K562 (cell line): ENCODE results near the gene RBFOX2. TPM values are rescaled to one million over a fixed set of nuclear protein-coding genes. Genes with fewer than 3 reads are reported as not detected.

Experiments
- KLF10 ChIP-seq: fragments of 250-450 bp; sonication (Bioruptor Pico); IDR thresholded peaks from 2 replicates; pipeline ENCODE4 v1.6.1; 2021; ENCODE audit warnings: matching md5 sums
- NR2C2 ChIP-seq, 2 experiments: fragments of 200-800 bp in 1 of 2; sonication (Bioruptor generic) in 1 of 2; sonication (generic) in 1 of 2; formaldehyde crosslinking in 1 of 2; IDR thresholded peaks; 2 replicates each; pipeline versions ENCODE4 v1.6.1 to v1.8.0; 2016 to 2022; ENCODE audit warnings: mild to moderate bottlenecking in 1 of 2, missing compliant biosample characterization in 1 of 2, missing genetic modification characterization in 1 of 2, missing genetic modification reagents in 1 of 2
- POLR2AphosphoS5 ChIP-seq: IDR thresholded peaks from 2 replicates; pipeline ENCODE4 v1.6.1; 2011; ENCODE audit warnings: mild to moderate bottlenecking, low read depth, low read length, moderate library complexity; ENCODE audit not compliant: control insufficient read depth, insufficient read depth
- POLR2G ChIP-seq: fragments of 200-400 bp; formaldehyde crosslinking; IDR thresholded peaks from 2 replicates; pipeline ENCODE4 v1.6.1; 2017; ENCODE audit warnings: low read depth, mild to moderate bottlenecking, antibody characterized with exemption, low read length, moderate library complexity
- ZNF431 ChIP-seq: sonication (generic); formaldehyde crosslinking; IDR thresholded peaks from 2 replicates; pipeline ENCODE4 v1.8.0; 2022; ENCODE audit warnings: mild to moderate bottlenecking, missing genetic modification reagents
- polyA plus RNA-seq, 8 experiments: library from polyadenylated mRNA; depleted of rRNA in 4 of 8; stranded (reverse) in 5 of 8; unstranded in 3 of 8; fragments of >200 nt; fragmentation: Nextera tagmentation in 2 of 8; fragmentation: Illumina TruSeq in 1 of 8; extraction: Ambion mirVana in 2 of 8; extraction: Trizol in 1 of 8; gene quantifications; 2 replicates each; pipeline versions ENCODE4 v1.2.1 to v1.2.3, GENCODE V29; 2011 to 2014; ENCODE audit warnings: inconsistent platforms in 1 of 8, missing spikeins in 1 of 8
- total RNA-seq, 7 experiments: library from RNA; depleted of rRNA in 6 of 7; stranded (reverse); fragments of >200 nt in 6 of 7; fragmentation: Illumina TruSeq in 2 of 7; extraction: Trizol in 2 of 7; gene quantifications; 2 replicates each; pipeline versions ENCODE4 v1.2.1 to v1.2.3, GENCODE V29; 2011 to 2021; ENCODE audit warnings: low replicate concordance in 1 of 7
- TF ChIP-seq, protein P1 (sequence below), 2 experiments: fragments of 450-650 bp; formaldehyde crosslinking in 1 of 2; IDR thresholded peaks; 2 replicates each; pipeline versions ENCODE4 v1.4.0 to v1.6.1; 2014 to 2020; ENCODE audit warnings: mild to moderate bottlenecking in 2 of 2, borderline replicate concordance in 1 of 2, low read depth in 1 of 2
- TF ChIP-seq, protein P2 (sequence below): fragments of 250-450 bp; sonication (Bioruptor Pico); IDR thresholded peaks from 2 replicates; pipeline ENCODE4 v1.8.0; 2021; ENCODE audit warnings: moderate library complexity, mild to moderate bottlenecking, inconsistent platforms
- TF ChIP-seq, protein P3 (sequence below), 2 experiments: fragments of 250-450 bp in 1 of 2; fragments of 450-650 bp in 1 of 2; sonication (Bioruptor Pico) in 1 of 2; IDR thresholded peaks; 2 replicates each; pipeline versions ENCODE4 v1.6.1 to v1.8.0; 2016 to 2021; ENCODE audit warnings: mild to moderate bottlenecking in 2 of 2, moderate library complexity in 2 of 2, missing compliant biosample characterization in 1 of 2, missing genetic modification characterization in 1 of 2
- TF ChIP-seq, protein P4 (sequence below): fragments of 450-650 bp; formaldehyde crosslinking; IDR thresholded peaks from 2 replicates; pipeline ENCODE4 v1.4.0; 2020; ENCODE audit warnings: mild to moderate bottlenecking, moderate library complexity

RBFOX2 gene
- total and polyA plus RNA-seq, 9 of the 15 experiments (the other 6 are each of a cell fraction or from before 2014, with no cell fraction given): 5.8 to 24.8 (median 14.2) TPM

DNA sequence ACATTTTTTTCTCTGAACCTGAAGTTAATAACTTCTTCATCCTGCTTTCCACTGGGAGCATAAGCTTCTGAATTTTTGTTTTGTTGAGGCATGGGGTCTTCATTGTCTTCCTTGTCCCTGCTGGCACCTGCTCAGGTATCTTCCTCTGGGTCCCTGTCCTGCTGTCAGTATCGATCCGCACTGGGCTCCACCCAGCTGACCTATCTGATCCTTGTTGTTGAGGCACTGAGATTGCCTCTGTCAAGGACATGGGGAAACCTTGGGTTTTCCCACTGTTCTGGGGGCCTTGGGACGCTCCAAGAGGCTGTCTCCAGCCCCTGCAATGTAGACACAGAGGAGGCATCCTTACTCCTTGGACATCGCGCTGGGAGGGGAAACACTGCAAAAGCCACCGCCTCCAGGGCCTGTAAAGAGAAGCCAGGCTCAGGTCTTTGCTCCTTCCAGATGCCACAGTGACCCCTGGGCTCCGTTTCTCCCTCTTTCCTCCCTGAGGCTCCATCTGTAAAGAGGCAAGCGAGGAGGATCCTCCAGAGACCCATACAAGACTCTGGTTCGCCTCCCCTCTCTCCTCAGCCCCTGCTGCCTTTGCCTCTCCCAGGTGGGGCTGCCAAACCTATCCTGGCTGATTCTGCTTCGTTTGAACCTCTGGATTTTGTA, 8.6 kb upstream of the RBFOX2 start (continued):
- TF ChIP-seq, protein P1, sequence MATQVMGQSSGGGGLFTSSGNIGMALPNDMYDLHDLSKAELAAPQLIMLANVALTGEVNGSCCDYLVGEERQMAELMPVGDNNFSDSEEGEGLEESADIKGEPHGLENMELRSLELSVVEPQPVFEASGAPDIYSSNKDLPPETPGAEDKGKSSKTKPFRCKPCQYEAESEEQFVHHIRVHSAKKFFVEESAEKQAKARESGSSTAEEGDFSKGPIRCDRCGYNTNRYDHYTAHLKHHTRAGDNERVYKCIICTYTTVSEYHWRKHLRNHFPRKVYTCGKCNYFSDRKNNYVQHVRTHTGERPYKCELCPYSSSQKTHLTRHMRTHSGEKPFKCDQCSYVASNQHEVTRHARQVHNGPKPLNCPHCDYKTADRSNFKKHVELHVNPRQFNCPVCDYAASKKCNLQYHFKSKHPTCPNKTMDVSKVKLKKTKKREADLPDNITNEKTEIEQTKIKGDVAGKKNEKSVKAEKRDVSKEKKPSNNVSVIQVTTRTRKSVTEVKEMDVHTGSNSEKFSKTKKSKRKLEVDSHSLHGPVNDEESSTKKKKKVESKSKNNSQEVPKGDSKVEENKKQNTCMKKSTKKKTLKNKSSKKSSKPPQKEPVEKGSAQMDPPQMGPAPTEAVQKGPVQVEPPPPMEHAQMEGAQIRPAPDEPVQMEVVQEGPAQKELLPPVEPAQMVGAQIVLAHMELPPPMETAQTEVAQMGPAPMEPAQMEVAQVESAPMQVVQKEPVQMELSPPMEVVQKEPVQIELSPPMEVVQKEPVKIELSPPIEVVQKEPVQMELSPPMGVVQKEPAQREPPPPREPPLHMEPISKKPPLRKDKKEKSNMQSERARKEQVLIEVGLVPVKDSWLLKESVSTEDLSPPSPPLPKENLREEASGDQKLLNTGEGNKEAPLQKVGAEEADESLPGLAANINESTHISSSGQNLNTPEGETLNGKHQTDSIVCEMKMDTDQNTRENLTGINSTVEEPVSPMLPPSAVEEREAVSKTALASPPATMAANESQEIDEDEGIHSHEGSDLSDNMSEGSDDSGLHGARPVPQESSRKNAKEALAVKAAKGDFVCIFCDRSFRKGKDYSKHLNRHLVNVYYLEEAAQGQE (IDR thresholded peaks at IDR 0.05; ENCODE audit: borderline replicate concordance): no peak
- TF ChIP-seq, protein P1 (CRISPR knock-in tag; IDR thresholded peaks at IDR 0.05; ENCODE audit: low read depth): no peak
- TF ChIP-seq POLR2G (no peak), ZNF431 (CRISPR knock-in tag) (no peak), KLF10 (CRISPR knock-in tag) (no peak), POLR2AphosphoS5 (no peak), NR2C2 (CRISPR knock-in tag; IDR thresholded peaks at IDR 0.05) (no peak), NR2C2 (tag; IDR thresholded peaks at IDR 0.05) (no peak)
- TF ChIP-seq, protein P2, sequence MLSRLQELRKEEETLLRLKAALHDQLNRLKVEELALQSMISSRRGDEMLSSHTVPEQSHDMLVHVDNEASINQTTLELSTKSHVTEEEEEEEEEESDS (CRISPR knock-in tag): no peak
- TF ChIP-seq, protein P3, sequence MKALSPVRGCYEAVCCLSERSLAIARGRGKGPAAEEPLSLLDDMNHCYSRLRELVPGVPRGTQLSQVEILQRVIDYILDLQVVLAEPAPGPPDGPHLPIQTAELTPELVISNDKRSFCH (CRISPR knock-in tag; IDR thresholded peaks at IDR 0.05): no peak
- TF ChIP-seq, protein P3 (tag; IDR thresholded peaks at IDR 0.05): no peak
- TF ChIP-seq, protein P4, sequence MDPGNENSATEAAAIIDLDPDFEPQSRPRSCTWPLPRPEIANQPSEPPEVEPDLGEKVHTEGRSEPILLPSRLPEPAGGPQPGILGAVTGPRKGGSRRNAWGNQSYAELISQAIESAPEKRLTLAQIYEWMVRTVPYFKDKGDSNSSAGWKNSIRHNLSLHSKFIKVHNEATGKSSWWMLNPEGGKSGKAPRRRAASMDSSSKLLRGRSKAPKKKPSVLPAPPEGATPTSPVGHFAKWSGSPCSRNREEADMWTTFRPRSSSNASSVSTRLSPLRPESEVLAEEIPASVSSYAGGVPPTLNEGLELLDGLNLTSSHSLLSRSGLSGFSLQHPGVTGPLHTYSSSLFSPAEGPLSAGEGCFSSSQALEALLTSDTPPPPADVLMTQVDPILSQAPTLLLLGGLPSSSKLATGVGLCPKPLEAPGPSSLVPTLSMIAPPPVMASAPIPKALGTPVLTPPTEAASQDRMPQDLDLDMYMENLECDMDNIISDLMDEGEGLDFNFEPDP (CRISPR knock-in tag): no peak
